AG09319 (cell line): ENCODE measurements around the gene CAPN10.

Experiments used
- DNase-seq: peaks from one replicate; pipeline ENCODE4 v3.0.0-alpha.2; 2010; ENCODE audit warnings: low read depth; ENCODE audit errors: extremely low read depth
- TF ChIP-seq, protein P1 (sequence below): IDR thresholded peaks from 2 replicates; pipeline ENCODE4 v1.5.1; 2011; ENCODE audit warnings: low read depth, mild to moderate bottlenecking, inconsistent platforms, low read length, moderate library complexity

The CAPN10 gene

DNA sequence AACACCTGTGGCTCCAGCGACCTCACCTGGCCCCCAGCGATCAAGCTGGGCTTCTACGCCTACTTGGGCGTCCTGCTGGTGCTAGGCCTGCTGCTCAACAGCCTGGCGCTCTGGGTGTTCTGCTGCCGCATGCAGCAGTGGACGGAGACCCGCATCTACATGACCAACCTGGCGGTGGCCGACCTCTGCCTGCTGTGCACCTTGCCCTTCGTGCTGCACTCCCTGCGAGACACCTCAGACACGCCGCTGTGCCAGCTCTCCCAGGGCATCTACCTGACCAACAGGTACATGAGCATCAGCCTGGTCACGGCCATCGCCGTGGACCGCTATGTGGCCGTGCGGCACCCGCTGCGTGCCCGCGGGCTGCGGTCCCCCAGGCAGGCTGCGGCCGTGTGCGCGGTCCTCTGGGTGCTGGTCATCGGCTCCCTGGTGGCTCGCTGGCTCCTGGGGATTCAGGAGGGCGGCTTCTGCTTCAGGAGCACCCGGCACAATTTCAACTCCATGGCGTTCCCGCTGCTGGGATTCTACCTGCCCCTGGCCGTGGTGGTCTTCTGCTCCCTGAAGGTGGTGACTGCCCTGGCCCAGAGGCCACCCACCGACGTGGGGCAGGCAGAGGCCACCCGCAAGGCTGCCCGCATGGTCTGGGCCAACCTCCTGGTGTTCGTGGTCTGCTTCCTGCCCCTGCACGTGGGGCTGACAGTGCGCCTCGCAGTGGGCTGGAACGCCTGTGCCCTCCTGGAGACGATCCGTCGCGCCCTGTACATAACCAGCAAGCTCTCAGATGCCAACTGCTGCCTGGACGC is 43.6 kb downstream of the CAPN10 start:
- no peak for DNase-seq
- TF ChIP-seq, protein P1, sequence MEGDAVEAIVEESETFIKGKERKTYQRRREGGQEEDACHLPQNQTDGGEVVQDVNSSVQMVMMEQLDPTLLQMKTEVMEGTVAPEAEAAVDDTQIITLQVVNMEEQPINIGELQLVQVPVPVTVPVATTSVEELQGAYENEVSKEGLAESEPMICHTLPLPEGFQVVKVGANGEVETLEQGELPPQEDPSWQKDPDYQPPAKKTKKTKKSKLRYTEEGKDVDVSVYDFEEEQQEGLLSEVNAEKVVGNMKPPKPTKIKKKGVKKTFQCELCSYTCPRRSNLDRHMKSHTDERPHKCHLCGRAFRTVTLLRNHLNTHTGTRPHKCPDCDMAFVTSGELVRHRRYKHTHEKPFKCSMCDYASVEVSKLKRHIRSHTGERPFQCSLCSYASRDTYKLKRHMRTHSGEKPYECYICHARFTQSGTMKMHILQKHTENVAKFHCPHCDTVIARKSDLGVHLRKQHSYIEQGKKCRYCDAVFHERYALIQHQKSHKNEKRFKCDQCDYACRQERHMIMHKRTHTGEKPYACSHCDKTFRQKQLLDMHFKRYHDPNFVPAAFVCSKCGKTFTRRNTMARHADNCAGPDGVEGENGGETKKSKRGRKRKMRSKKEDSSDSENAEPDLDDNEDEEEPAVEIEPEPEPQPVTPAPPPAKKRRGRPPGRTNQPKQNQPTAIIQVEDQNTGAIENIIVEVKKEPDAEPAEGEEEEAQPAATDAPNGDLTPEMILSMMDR, result no peak

DNA sequence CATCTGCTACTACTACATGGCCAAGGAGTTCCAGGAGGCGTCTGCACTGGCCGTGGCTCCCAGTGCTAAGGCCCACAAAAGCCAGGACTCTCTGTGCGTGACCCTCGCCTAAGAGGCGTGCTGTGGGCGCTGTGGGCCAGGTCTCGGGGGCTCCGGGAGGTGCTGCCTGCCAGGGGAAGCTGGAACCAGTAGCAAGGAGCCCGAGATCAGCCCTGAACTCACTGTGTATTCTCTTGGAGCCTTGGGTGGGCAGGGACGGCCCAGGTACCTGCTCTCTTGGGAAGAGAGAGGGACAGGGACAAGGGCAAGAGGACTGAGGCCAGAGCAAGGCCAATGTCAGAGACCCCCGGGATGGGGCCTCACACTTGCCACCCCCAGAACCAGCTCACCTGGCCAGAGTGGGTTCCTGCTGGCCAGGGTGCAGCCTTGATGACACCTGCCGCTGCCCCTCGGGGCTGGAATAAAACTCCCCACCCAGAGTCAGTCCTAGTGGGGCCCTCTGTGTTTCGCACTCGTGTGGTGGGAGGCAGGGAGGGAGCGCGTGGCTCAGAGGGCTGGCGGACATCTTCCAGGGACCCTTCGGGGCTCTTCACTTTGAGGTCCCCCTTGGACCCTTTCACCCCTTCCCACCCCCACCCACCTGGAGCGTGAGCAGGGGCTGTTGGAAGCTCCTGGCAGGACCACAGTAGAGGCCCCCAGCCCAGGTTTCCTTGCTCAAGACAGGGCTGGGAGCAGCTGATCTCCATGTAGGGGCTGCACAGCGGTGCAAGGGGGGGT is 44.4 kb downstream of the CAPN10 start:
- no peak for DNase-seq

DNA sequence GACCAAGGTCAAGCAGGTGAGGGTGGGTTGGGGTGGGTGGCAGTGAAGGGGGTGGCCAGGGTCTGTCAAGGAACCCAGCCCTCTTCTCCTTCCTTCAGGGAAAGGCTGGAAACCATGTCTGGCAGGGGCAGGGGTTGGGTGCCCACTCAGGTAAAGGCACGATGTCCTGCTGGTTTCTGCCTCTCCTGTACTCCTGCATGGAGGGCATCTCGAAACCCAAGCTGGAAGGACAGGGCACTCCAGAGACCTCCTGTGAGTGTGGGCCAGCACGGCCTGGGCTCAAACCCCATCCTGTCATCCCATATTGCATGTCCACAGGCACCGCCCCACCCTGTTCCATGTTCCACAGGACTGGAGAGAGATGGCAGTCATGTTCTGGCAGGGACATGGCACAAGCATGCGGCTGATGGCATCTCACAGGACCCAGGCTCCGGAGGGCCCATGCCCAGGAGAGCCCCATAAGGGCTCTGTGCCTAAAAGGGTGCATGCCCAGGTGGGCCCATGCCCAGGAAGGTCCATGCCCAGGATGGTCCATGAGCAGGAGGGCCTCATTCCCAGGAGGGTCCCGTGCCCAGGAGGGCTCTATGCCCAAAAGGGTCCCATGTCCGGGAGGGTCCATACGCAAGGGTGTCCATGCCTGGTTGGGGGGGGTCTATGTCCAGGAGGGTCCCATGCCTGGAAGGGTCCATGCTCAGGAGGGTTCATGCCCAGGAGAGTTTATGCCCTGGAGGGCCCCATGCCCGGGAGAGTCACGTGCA is 45.2 kb downstream of the CAPN10 start:
- no peak for DNase-seq
- TF ChIP-seq, protein P1, result no peak

More for the DNA sequence above, 44.4 kb downstream of the CAPN10 start:
- TF ChIP-seq, protein P1, result no peak

DNA sequence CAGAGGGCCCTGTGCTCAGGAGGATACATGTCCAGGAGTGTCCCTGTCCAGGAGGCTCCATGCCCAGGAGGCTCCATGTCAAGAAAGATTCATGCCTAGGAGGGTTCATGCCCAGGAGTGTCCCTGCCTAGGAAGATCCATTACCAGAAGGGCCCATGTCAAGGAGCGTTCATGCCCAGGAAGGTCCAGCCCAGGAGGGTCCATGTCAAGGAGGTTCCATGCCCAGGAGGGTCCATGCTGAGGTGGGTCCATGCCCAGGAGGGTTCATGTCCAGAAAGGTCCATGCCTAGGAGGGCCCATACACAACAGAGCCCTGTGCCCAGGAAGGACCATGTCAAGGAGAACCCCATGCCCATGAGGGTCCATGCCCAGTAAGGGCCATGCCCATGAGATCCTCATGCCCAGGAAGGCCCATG is 45.8 kb downstream of the CAPN10 start:
- TF ChIP-seq, protein P1, result no peak
- no peak for DNase-seq

DNA sequence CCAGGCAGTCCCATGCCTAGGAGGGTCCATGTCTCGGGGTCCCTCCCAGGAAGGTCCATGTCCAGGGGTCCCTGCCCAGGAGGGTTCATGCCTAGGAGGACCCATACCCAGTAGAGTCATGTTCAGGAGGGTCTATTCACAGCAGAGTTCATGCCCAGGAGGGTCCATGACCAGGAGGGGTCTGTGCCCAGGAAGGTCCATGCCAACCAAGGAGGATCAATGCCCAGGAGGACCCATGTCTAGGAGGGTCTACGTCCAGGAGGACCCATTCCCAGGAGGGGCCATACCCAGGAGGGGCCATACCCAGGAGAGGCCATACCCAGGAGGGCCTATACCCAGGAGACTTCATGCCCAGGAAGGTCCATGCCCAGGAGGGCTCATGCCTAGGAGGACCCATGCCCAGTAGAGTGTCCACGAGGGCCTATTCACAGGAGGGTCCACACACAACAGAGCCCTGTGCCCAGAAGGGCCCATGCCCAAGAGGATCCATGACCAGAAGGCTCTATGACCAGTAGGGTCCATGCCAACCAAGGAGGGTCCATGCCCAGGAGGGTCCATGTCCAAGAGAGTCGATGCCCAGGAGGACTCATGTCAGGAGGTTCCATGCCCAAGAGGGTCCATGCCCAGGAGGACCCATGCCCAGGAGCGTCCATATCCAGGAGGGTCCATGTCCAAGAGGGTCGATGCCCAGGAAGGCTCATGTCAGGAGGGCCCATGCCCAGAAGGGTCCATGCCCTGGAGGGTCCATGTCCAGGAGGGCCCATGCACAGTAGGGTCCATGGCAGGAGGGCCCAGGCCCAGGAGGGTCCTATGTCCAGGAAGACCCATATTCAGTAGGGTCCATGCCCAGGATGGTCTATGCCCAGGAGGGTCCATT is 48.8 kb downstream of the CAPN10 start:
- TF ChIP-seq, protein P1, result no peak
- DNase-seq, result no peak

DNA sequence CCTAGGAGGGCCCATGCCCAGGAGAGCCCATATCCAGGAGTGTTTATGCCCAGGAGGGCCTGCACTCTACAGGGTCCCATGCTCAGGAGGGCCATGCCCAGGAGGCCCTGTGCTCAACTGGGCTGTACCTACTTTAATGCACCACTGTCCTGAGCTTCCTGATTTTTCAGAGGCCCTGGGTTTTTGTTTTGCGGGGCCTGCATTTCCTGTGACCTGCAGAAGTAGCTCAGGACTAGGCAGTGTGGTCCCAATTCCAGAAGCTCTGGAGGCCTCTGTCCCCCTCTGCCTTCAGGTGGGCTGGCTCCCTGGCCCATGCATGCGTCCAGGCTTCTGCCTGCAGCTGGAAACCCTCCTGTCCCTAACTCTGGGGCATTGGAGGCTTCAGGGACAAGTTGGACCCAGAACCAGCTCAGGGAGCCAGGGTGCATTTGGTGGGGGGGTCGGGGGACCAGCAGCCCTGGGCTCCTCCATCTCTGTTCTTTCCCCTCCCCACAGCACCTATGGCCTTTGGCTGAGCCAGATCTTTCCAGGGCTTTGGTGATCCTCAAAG is 49.5 kb downstream of the CAPN10 start:
- TF ChIP-seq, protein P1, result no peak
- DNase-seq, result no peak
